ES-I3 (cell line): ENCODE data around the gene OR2T8.

Experiments
- H3K36me3 ChIP-seq: 2 replicates; pipeline ENCODE4 v1.6.1; 2013; ENCODE audit warnings: mild to moderate bottlenecking, low read length, control low read depth, moderate library complexity; ENCODE audit not compliant: insufficient read depth
- H3K4me1 ChIP-seq: 2 replicates; pipeline ENCODE4 v1.6.1; 2013; ENCODE audit warnings: mild to moderate bottlenecking, control low read depth, low read length; ENCODE audit not compliant: insufficient read depth
- H3K9ac ChIP-seq: 2 replicates; pipeline ENCODE4 v1.6.1; 2013; ENCODE audit warnings: low read depth, mild to moderate bottlenecking, low read length, moderate library complexity
- H3K9me3 ChIP-seq: 2 replicates; pipeline ENCODE4 v1.6.1; 2013; ENCODE audit warnings: mild to moderate bottlenecking, low read length, moderate library complexity; ENCODE audit not compliant: control insufficient read depth, insufficient read depth

Gene OR2T8

GRCh38 chr1:247919952-247920351 lies at the start of gene OR2T8:
Gene OR2T8 (plus strand): TSS chr1:247920252. CDS start chr1:247921018, 766 bp downstream.
- Histone ChIP-seq H3K4me1 (no peaks in the 10 kb centered on the region), H3K9me3 (no peaks in the 10 kb centered on the region), H3K9ac (no peak within 1 kb of the TSS), H3K36me3 (no peaks in the 10 kb centered on the region)

GRCh38 chr1:247883346-247883745 lies 36.7 kb upstream of the OR2T8 start:
- Histone ChIP-seq H3K4me1 (no peaks in the 10 kb centered on the region), H3K9me3 (no peaks in the 10 kb centered on the region), H3K36me3 (no peaks in the 10 kb centered on the region), H3K9ac (no peak overlapping the region)

GRCh38 chr1:247884797-247885413 lies 35.1 kb upstream of the OR2T8 start:
- no peaks in the 10 kb centered on the region for H3K4me1 ChIP-seq
- H3K9me3 ChIP-seq: no peaks in the 10 kb centered on the region
- no peak overlapping the region for H3K9ac ChIP-seq
- no peaks in the 10 kb centered on the region for H3K36me3 ChIP-seq

- H3K9me3 ChIP-seq: no peaks in the 10 kb centered on the region; the same call in 1 of the 2 replicates
- no peak within 1 kb of the TSS for H3K9ac ChIP-seq
- H3K36me3 ChIP-seq: no peaks in the 10 kb centered on the region
- no peaks in the 10 kb centered on the region for H3K4me1 ChIP-seq
Observed at GRCh38 chr1:247895163-247895637, 24.9 kb upstream of the OR2T8 start, which contains the start of gene OR2W3. Gene OR2W3 (plus strand): TSS chr1:247895587. CDS start chr1:247895587, 0 bp downstream.

- H3K4me1 ChIP-seq: no peaks in the 10 kb centered on the region
- H3K9me3 ChIP-seq: no peaks in the 10 kb centered on the region; the same call in 1 of the 2 replicates
- H3K9ac ChIP-seq: no peak overlapping the region
- H3K36me3 ChIP-seq: no peaks in the 10 kb centered on the region
Observed at GRCh38 chr1:247895976-247896375, 24.1 kb upstream of the OR2T8 start.

- Histone ChIP-seq H3K36me3 (no peaks in the 10 kb centered on the region), H3K9ac (no peak overlapping the region), H3K9me3 (peaks cover 4% of the 10 kb centered on the region; the same call in 1 of the 2 replicates), H3K4me1 (no peaks in the 10 kb centered on the region)
Observed at GRCh38 chr1:247904122-247904521, 15.9 kb upstream of the OR2T8 start.

GRCh38 chr1:247905181-247905580 lies 14.9 kb upstream of the OR2T8 start:
- peaks cover 4% of the 10 kb centered on the region; the same call in 1 of the 2 replicates for H3K9me3 ChIP-seq
- no peak overlapping the region for H3K9ac ChIP-seq
- H3K36me3 ChIP-seq: no peaks in the 10 kb centered on the region
- H3K4me1 ChIP-seq: no peaks in the 10 kb centered on the region

- H3K36me3 ChIP-seq: no peaks in the 10 kb centered on the region
- no peaks in the 10 kb centered on the region for H3K4me1 ChIP-seq
- no peak overlapping the region for H3K9ac ChIP-seq
- H3K9me3 ChIP-seq: peaks cover 4% of the 10 kb centered on the region; the same call in 1 of the 2 replicates
Observed at GRCh38 chr1:247905910-247906503, 14.0 kb upstream of the OR2T8 start.

GRCh38 chr1:247906504-247907047 lies 13.5 kb upstream of the OR2T8 start:
- H3K9me3 ChIP-seq: peaks cover 4% of the 10 kb centered on the region; the same call in 1 of the 2 replicates
- H3K9ac ChIP-seq: no peak overlapping the region
- no peaks in the 10 kb centered on the region for H3K36me3 ChIP-seq
- no peaks in the 10 kb centered on the region for H3K4me1 ChIP-seq

- Histone ChIP-seq H3K36me3 (no peaks in the 10 kb centered on the region), H3K4me1 (no peaks in the 10 kb centered on the region), H3K9me3 (peaks cover 4% of the 10 kb centered on the region; the same call in 1 of the 2 replicates), H3K9ac (no peak overlapping the region)
Observed at GRCh38 chr1:247908766-247909165, 11.3 kb upstream of the OR2T8 start.

GRCh38 chr1:247913786-247914185 lies 6.3 kb upstream of the OR2T8 start:
- Histone ChIP-seq H3K36me3 (no peaks in the 10 kb centered on the region), H3K9ac (no peak overlapping the region), H3K9me3 (peaks cover 3% of the 10 kb centered on the region; the same call in 1 of the 2 replicates), H3K4me1 (no peaks in the 10 kb centered on the region)

GRCh38 chr1:247914941-247915662 lies 5.0 kb upstream of the OR2T8 start:
- Histone ChIP-seq H3K4me1 (no peaks in the 10 kb centered on the region), H3K36me3 (no peaks in the 10 kb centered on the region), H3K9ac (no peak overlapping the region), H3K9me3 (no peaks in the 10 kb centered on the region)

- Histone ChIP-seq H3K36me3 (no peaks in the 10 kb centered on the region), H3K4me1 (no peaks in the 10 kb centered on the region), H3K9me3 (no peaks in the 10 kb centered on the region), H3K9ac (no peak overlapping the region)
Observed at GRCh38 chr1:247923941-247924340, 3.9 kb downstream of the OR2T8 start.

GRCh38 chr1:247924868-247925267 lies 4.8 kb downstream of the OR2T8 start, which contains the start of gene OR2AJ1:
Gene OR2AJ1 (plus strand): TSS chr1:247924889. CDS start chr1:247933769, 8,880 bp downstream.
- H3K9ac ChIP-seq: no peak within 1 kb of the TSS
- no peaks in the 10 kb centered on the region for H3K9me3 ChIP-seq
- no peaks in the 10 kb centered on the region for H3K4me1 ChIP-seq
- no peaks in the 10 kb centered on the region for H3K36me3 ChIP-seq
